HG03066 (cell line): ENCODE measurements around the gene LIPF.
"Not testable (repeated sequence)": the region's sequence is repeated elsewhere in the genome, so short reads cannot be mapped to it uniquely, and the experiment has no call there.

Experiments used
- ATAC-seq: cut with Tn5 transposase; IDR thresholded peaks from one replicate; pipeline ENCODE4 v1.9.1; 2021; ENCODE audit warnings: low read depth; ENCODE audit not compliant: unreplicated experiment

LIPF gene, protein sequence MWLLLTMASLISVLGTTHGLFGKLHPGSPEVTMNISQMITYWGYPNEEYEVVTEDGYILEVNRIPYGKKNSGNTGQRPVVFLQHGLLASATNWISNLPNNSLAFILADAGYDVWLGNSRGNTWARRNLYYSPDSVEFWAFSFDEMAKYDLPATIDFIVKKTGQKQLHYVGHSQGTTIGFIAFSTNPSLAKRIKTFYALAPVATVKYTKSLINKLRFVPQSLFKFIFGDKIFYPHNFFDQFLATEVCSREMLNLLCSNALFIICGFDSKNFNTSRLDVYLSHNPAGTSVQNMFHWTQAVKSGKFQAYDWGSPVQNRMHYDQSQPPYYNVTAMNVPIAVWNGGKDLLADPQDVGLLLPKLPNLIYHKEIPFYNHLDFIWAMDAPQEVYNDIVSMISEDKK

GRCh38 chr10:88664142-88664541 lies at the start of gene LIPF:
TSS of gene LIPF (plus strand) at chr10:88664442. CDS start at chr10:88667298, 2,856 bp downstream.
- ATAC-seq: no peak

GRCh38 chr10:88616250-88616977 lies 47.8 kb upstream of the LIPF start:
- no peak for ATAC-seq

DNA sequence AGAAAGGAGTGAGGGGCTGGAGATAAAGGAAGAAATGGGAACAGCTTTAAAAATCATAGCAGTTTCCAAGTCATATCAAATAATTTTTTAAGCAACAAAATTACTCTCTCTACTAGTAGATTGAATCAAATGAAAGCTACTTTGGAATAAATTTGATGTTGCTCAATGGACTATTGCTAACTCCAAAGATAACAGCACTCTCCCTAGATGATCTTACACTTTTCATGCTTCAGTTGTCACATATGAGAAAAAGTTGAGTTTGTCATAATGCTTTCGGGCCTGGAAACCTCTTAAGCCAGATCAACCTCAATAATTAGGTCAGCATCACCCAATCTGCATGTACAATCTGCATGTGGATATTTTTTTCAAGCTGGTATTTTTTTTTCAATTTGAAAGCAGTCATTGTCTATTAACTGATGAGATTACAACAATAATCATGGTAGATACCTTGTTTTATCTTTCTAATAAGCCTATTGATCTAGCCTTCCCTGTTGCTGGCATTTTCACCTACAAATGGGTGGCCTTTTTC lies 46.4 kb upstream of the LIPF start:
- ATAC-seq: no peak

- no peak for ATAC-seq
Observed at GRCh38 chr10:88618496-88618895, 45.7 kb upstream of the LIPF start.

GRCh38 chr10:88620441-88620840 lies 43.8 kb upstream of the LIPF start:
- ATAC-seq: no peak

- ATAC-seq: no peak
Observed at GRCh38 chr10:88623835-88624234, 40.4 kb upstream of the LIPF start.

DNA sequence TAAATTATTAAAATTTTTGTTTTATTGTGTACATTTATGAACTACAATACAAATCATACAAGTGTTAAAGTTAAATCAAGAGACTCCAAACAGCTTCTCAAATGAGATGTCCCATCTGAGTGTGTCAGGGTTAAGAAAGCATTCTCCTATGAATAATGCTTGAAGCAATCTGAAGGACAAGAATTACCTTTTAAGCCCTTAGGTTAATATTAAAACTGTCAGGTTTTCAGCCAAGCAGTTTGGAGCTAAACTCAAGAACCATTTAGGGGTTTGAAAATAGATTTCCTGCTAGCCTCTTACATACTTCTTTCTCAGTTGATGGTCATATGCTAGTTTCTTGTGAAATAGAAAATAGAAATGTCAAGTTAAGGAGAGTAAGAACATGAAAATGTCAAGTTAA lies 39.4 kb upstream of the LIPF start:
- ATAC-seq: no peak

- ATAC-seq: no peak
Observed at GRCh38 chr10:88640186-88640585, 24.1 kb upstream of the LIPF start.

GRCh38 chr10:88642209-88642608 lies 22.0 kb upstream of the LIPF start:
- no peak for ATAC-seq

- no peak for ATAC-seq
Observed at GRCh38 chr10:88642963-88643362, 21.3 kb upstream of the LIPF start.

GRCh38 chr10:88647061-88647615 lies 17.1 kb upstream of the LIPF start:
- no peak for ATAC-seq

DNA sequence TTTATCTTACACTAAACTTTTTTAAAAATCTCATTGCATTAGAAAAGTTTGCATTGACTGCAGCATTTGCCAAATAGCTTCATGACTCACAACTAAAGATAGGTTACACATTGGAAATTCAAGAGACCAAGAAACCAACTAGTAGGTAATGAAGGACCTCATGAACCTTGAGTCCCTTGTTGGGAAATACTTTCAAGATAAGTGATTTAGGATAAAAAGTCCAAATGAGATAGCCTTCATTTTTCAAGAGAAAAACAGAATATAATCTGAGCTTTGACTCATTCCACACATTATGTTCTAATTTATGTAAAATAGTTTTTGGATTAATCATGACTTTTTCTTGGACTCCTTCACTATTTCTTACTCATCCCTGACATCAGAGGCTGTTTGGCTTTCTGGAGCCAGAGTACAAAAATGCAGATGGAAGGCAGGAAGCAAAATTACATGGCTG lies 13.1 kb upstream of the LIPF start:
- no peak for ATAC-seq

- ATAC-seq: no peak
Observed at GRCh38 chr10:88652616-88653015, 11.6 kb upstream of the LIPF start.

DNA sequence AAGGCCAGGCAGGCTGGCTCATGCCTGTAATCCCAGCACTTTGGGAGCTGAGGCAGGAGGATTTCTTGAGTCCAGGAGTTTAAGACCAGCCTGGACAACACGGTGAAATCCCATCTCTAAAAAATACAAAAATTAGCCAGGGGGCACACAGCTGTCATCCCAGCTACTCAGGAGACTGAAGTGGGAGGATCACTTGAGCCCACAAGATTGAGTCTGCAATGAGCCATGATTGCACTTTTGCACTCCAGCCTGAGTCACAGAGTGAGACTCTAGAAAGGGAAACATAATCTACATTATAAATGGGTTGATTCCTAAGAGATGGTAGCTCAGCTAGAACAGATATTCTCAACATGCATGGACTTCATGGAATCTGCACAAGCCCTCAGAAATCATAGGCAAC lies 6.3 kb upstream of the LIPF start:
- ATAC-seq: no peak

GRCh38 chr10:88659725-88660597 lies 4.3 kb upstream of the LIPF start:
- no peak for ATAC-seq

GRCh38 chr10:88660598-88660884 lies 3.7 kb upstream of the LIPF start:
- ATAC-seq: no peak

GRCh38 chr10:88661018-88661417 lies 3.2 kb upstream of the LIPF start:
- no peak for ATAC-seq

GRCh38 chr10:88661577-88661976 lies 2.7 kb upstream of the LIPF start:
- ATAC-seq: no peak

DNA sequence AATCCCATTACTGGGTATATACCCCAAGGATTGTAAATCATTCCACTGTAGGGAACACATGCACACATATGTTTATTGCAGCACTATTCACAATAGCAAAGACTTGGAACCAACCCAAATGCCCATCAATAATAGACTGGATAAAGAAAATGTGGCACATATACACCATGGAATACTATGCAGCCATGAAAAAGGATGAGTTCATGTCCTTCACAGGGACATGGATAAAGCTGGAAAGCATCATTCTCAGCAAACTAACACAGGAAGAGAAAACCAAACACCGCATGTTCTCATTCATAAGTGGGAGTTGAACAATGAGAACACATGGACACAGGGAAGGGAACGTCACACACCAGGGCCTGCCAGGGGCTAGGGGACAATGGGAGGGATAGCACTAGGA lies 1.1 kb upstream of the LIPF start:
- not testable (repeated sequence) for ATAC-seq

GRCh38 chr10:88668465-88668864 lies 4.2 kb downstream of the LIPF start:
- no peak for ATAC-seq

GRCh38 chr10:88670497-88670896 lies 6.3 kb downstream of the LIPF start:
- ATAC-seq: no peak
